ENCODE results near the gene KIF26B. TPM values are rescaled to one million over a fixed set of nuclear protein-coding genes. Genes with fewer than 3 reads are reported as not detected.
"Not testable (repeated sequence)": the region's sequence is repeated elsewhere in the genome, so short reads cannot be mapped to it uniquely, and the experiment has no call there.

The KIF26B gene
- polyA plus RNA-seq, 4 donors = 31.8 to 38.0 (median 33.9) TPM

DNA sequence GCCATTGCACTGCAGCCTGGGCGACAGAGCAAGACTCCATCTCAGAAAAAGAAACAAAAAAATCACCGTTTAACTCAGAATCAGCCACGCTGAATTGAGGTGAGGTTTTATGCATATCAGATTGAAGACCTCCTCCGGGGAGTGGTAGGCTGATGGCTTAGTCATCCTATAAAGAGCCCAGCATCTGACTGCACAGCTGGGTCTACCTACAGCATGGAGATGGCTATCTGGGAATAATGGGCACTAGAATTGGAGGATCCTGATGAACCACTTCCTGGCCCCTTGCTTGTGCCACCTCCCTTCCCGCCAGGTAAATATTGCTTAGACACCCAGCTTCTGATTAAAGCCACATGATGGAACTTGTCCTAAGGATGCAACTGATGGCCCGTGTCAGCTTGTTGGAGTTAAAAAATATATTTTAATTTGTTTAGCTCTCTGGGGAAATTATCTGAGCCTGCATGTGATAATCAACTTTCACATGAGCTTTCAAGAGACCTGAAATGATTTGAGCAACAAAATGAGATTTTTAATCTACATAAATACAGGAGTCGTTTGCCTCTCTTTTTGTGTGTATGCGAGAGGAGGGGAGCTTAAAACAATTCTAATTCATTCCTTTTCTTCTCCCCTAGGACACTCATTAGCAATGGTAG, 157.2 kb downstream of the KIF26B start:
- no peak for DNase-seq (ENCODE audit: low read depth in 4 of 4, low spot score in 3 of 4)

DNA sequence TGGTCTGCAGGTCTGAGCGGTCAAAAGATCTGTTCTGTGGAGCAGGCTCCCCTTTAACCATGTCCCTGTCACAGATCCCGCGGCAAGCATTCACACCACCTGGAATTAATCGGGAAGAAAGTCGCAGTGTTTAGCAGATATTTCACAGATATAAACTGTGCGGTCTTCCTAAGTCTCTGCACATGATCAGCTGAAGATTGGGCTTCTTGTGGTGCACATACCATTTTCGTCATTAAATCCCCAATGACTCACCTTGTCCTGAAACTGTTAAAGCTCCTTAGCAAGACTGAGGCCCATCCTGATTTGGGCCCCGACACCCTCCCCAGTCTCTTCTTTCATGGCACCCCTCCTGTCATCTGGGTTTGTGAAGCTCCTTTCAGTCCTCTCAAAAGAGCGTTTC, 158.8 kb downstream of the KIF26B start:
- no peak for DNase-seq (ENCODE audit: low read depth in 4 of 4, low spot score in 3 of 4)

DNA sequence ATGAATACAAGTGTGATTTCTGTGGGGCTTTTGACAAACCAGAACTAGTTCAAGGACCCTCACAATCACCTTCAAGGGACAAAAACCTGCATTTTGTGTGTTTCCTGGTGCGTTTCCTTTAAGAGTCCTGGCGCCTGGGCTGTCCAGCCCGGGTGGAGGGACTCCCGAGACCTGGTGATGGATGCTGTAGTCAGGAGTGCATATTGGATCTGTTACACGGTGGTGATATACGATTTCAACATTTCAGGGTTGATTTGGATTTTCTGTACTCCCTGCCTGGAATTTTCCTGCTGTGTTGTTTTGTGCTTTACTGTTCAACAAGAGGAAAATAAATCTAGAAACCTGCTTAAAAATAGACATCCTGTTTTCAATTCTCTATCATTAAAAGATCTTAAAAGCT, 162.0 kb downstream of the KIF26B start:
- DNase-seq (ENCODE audit: low read depth in 4 of 4, low spot score in 3 of 4) = no peak

DNA sequence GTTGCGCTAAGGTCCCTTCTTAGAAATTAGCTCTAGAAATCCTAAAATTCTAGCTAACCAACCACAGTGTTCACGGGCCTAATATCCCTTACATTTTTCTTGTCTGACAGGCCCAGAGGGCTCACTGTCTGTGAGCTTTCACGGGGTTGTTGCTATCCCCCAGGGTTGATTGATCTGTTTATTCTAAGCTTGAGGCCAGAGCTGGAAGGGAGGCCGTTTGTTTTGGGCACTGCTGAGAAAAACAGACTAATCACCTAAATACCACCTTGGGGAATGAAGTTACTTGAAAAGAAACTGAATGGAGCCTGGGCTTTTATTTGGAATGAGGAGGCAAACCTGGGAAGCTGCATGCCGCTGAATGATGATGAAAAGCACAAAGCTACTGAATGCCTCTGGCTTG, 162.4 kb downstream of the KIF26B start:
- no peak for DNase-seq (ENCODE audit: low read depth in 4 of 4, low spot score in 3 of 4)

DNA sequence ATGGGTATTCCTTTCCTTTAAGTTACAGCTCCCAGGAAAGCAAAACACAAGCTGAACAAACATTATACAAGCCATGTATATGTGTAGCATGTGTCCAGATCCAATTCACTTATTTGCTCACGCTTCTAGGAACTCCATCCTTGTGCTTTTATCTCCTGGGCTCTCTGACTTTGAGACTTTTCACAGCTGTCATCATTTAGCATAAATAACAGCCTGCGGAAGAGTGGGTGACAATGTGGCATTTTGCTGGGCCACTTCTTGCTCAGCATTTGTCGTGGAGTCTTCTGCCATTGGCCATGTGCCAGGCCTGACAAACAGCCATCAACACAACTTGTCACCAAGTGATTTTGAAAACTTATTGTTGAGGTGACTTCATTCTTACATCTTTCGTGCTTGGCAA, 164.3 kb downstream of the KIF26B start:
- DNase-seq (ENCODE audit: low read depth in 4 of 4, low spot score in 3 of 4) = no peak

DNA sequence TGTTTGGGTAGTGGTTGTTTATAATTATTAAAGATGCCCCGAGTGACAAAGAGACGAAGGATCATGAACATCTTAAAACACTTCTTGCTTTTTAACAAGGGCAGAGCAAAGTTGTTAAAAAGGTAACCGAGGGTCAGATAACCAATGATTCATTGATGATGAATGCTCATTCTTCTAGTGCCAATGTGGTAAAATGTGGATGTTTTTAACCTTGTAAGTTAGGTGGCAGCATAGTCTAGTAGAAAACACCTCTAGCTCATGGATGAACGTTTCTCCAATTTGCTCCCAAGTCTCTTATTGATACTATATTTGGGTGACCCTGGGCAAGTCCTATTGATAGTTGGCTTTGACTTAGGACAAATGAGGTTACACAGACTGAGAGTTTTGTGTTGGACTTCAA, 167.9 kb downstream of the KIF26B start:
- DNase-seq (ENCODE audit: low read depth in 4 of 4, low spot score in 3 of 4) = no peak

DNA sequence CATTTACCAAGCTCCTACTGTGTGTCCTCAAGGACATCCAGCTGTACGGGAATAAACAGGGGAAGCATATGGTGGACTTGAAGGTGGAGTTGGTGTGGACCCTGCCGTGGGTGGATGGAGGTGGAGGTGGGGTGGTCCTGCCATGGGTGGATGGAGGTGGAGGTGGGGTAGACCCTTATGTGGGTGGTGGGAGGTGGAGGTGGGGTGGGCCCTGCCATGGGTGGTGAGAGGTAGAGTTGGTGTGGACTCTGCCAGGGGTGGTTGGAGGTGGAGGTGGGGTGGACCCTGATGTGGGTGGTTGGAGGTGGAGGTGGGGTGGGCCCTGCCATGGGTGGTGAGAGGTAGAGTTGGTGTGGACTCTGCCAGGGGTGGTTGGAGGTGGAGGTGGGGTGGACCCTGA, 169.0 kb downstream of the KIF26B start:
- not testable (repeated sequence) for DNase-seq (ENCODE audit: low read depth in 4 of 4, low spot score in 3 of 4)

DNA sequence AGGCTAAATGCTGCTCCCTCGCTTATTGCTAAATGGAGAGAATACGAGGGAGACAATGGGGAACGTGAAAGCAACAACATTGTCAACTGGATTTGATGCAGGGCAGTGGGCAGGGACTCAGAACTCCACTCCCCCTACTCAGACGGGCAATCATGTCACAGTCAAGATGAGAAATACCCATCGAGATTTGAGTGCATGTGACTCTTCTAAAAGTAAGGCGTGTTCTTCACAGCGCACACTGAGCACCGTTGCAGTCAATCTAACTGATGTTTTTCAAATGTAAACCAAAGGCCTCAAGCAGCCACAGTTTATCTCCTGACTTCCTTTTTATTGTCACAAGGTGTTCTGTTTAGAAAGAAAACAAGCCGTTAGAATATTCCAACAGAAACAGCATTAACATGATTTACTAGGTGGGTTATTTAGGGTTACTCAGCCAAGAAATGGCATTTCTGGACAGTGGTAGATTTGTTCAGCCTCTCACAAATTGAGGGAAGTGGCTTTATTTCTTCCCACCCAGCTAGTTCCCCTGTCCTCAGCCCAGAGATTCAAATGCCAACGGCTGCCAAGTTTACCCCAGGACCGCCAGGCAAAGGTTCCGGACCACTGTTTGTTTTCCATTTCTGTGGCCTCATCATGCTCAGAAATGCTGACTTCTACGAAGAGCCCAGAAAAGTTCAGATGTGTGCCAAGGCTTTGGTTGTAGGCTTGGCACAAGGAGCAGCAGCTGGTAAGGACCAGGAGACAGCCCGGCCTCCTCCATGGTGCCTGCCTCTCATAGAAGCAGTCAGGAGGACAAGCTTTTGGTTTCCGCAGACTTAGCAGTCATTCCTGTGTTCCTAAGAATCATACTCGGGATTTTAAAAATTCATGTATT, 171.4 kb downstream of the KIF26B start:
- no peak for DNase-seq (ENCODE audit: low read depth in 4 of 4, low spot score in 3 of 4)

DNA sequence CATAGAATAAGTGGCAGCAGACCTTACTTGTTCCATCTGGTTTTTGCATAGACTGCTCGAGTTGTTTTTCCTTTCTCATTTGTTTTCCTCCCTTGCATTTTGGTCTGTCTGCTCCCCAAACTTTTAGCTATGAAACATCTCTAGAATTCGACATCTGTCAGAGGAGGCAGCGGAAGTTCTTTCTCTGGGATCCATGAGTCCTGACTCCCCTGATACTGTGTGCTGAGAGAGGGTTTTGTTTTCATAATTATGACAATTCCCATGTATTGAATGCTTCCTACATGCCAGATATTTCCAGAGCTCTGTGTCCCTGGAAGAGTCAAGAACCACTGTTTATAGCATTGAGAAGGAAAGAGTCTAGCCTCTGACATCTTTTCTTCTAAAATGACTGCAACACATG, 172.6 kb downstream of the KIF26B start:
- DNase-seq (ENCODE audit: low read depth in 4 of 4, low spot score in 3 of 4) = no peak

DNA sequence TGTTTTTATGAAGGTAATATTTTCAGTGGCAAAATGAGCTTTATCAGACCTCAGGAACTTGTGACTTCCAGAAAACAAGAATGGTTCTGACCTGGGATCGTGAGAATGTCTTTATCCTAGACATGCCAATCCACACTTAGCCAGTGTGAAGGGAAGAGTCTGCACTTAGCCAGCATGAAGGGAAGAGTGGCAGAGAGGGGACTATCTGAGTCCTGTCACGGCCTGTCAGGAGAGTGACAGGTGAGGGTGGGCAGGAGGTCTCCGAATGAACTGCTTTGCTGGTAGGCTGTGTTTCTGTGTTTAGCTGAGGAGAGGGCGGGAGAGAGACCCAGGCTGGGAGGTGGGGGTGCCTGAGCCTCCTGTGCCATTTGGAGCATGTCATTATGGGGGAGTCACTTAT, 173.1 kb downstream of the KIF26B start:
- DNase-seq (ENCODE audit: low read depth in 4 of 4, low spot score in 3 of 4) = no peak

DNA sequence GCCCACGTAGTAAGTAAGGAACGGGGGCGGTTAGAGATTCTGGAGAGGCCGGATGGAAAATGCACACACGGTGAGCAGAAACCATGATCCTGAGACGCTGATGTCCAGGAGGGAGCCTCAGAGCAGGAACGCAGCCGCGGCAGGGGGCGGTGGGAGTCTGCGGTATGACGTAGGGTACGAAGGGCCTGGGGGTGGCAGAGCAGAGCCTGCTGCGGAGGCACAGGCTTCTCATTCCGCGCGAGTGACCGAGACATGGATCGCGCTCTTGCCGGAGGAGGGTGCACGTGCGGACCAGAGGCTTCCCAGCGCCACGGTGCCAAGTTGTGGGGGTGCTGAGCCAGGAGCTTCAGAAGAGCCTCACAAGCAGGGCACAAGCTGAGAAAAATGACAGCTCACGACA, 176.2 kb downstream of the KIF26B start:
- DNase-seq (ENCODE audit: low read depth in 4 of 4, low spot score in 3 of 4) = no peak

DNA sequence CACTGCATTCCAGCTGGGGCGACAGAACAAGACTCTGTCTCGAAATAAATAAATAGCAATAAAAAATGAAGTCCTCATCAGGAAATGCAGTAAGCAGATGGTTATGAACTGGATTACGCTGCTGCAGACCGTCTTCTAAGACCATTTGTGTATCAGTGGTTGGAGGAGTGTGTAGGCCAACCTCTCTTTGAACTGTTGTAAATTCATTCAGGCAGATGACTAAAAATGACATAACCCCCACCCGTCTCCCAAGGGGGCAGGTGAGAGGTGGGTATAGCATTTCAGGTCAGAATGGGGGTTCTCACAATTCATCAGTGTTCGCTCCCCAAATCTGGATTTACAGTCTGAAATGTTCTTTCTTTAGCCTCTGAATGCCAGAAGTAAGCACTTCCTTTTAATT, 177.3 kb downstream of the KIF26B start:
- no peak for DNase-seq (ENCODE audit: low read depth in 4 of 4, low spot score in 3 of 4)

DNA sequence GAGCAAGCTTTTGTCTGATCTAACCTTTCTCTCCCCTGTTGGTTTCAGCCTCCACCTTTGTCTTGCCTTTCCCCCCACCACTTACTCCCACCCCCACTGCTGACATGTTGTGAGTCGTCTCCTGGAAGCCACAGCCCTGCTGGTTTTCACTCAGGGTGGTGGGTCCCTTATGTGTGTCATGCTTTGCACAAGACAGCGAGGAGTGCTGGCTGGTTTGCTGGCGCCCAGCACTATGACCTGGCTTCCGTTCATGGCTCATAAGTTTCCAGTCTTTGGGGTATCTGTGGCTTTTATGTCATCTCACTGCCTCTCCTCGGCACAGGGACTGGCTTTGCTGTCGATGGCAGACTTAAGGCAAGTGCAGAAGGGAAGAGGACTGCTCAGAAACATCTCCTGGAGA, 177.7 kb downstream of the KIF26B start:
- DNase-seq (ENCODE audit: low read depth in 4 of 4, low spot score in 3 of 4) = no peak

DNA sequence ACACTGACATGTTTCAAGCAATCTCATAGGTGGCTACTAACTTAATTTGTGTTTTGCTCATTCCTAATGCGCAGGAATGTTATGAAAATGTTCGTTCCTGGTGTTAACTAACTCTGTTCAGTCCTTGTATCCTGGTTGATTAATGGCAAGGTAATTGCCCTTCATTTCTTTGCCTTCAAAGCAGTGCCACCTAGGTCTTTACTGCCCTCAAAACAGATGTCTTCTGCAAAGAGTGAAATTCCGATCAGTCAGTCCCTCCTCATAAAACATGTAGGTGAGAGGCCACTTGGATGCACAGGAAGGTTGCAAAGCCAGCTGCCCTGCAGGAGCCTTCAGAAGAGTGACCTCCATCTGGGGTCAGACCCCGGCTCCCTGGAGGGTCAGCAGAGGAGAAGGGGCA, 179.4 kb downstream of the KIF26B start:
- DNase-seq (ENCODE audit: low read depth in 4 of 4, low spot score in 3 of 4) = no peak

DNA sequence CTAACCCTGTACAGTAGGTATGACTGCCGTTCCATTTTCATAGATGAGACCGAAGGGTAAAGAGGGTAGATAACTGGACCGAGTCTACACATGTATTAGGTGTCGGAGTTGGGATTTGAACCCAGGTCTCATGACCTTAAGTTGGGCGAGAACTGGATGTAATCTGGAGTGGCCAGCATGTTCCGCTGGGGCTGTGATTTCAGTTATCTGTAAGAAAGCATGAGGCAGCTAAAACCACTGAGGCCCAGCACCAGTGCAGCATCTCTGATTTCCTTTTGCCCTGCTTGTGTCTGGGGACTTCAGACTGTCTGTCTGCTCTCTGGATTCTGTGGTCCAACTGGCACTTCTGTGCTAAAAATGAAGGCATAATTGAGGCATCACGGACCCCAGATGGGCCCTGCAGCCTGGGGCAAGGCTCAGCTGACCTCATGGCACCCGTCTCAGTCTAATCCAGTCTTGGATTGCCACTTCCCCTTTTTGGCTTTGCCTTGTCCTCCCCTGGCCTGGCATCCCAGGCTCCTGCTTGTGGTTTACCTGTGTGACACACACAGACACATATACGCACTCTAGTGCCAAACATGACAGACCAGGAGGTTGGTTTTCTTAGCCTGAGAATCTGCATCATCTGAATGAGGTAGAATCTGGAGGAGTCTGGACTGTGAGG, 180.2 kb downstream of the KIF26B start:
- DNase-seq (ENCODE audit: low read depth in 4 of 4, low spot score in 3 of 4) = no peak

DNA sequence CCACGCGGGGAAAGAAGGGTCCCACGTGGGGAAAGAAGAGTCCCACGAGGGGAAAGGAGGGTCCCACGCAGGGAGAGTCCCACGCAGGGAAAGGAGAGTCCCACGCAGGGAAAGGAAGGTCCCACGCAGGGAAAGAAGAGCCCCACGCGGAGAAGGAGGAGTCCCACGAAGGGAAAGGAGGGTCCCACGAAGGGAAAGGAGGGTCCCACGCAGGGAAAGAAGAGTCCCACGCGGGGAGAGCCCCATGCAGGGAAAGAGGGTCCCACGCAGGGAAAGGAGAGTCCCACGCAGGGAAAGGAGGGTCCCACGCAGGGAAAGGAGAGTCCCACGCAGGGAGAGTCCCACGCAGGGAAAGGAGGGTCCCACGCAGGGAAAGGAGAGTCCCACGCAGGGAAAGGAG, 180.9 kb downstream of the KIF26B start:
- not testable (repeated sequence) for DNase-seq (ENCODE audit: low read depth in 4 of 4, low spot score in 3 of 4)

DNA sequence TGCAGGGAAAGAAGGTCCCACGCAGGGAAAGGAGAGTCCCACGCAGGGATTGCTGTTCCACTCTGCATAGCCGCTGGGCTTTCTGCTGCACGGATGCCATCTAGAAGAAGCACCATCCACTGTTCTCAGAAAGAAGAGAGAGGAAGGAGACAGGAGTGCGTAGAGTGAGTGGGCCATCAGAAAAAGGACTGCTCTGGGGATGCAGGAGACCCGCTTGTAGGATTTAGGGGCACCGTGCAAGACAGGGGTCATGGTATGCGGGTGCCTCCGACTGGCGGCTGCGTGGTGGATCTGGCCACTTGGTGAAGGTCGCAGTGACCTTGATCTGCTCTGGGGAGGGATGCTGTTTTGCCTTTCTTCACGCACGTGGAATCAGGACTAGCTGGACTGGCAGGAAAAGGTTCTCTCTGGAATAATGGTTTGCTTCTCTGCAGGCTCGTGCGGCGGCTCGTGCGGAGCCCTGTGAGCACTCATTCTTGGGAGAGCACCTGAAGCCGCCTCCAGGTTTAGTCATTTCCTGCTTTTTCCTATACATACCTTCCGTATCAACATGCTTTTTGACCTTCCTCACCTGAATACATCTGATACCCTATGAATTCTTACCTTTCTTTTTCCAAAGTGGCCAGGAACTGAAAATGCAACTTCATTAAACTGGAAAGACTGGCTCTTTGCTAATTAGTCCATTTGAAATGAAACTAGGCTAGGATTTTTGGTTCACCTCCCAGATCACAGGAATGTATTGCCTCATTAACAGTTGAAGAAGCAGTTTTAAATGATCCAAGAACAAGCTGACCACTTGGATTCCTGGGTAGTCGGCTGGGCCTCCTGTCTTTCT, 181.6 kb downstream of the KIF26B start:
- no peak for DNase-seq (ENCODE audit: low read depth in 4 of 4, low spot score in 3 of 4)

DNA sequence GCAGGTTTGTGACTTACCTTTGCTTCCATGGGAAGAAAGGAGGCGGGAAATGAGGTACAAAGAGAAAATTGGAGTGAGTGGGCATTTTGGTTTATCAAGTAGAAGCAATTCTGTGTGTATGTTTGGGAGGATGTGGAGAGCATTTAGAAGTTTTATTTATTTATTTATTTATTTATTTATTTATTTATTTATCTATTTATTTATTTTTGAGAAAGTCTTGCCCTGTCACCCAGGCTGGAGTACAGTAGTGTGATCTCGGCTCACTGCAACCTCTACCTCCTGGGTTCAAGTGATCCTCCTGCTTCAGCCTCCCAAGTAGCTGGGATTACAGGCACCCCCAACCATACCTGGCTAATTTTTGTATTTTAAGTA, 182.2 kb downstream of the KIF26B start:
- DNase-seq (ENCODE audit: low read depth in 4 of 4, low spot score in 3 of 4) = not testable (repeated sequence)

DNA sequence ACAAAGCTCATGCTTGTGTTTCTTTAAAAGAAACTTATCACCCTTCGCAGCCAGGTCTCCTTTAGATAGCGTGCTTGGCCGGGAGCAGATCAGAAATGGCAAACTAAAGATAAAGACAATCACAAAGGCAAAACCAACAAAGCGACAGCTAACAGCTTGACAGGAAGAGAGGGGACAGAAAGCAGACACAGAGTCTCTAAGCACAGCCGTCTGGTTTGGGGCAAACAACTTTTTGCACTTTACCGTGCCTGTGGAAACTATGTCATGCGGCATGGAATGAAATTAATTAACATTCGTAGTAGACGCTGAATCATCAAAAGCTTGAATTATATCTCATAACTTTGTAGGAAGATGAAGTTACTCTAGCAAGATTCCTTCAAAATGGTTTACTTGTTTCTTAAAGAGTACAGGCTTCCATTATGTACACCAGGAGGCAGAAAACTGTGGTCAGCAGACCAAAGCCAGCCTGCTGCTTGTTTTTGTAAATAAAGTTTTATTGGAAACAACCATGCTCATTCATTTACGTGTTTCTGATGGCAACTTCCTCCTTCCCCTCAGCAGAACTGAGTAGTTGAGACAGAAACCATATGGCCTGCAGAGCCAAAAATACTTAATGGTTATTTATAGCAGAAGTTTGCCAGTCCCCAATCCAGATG, 183.2 kb downstream of the KIF26B start:
- no peak for DNase-seq (ENCODE audit: low read depth in 4 of 4, low spot score in 3 of 4)

DNA sequence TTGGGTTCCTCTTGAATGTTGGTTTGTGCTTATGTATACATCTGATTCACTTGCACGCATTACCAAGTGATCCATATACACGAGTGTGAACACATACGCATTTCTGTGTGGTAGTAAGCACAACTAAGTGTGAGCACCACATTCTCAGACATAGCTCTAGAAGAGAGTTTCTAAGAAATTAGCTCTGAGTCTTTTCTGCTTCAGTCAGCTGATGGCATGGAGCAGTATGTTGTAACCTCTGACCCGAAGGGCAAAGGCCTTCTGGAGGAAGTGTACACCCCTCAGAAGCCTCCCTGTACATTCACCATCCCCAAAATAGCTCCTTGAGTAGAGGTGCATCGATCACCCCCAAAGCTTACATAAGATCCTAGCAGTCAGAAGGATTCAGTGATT, 183.7 kb downstream of the KIF26B start:
- DNase-seq (ENCODE audit: low read depth in 4 of 4, low spot score in 3 of 4) = no peak
